NCI-H460 (cell line): Measurements from ENCODE around the gene TMSB10. TPM values are rescaled to one million over a fixed set of nuclear protein-coding genes. Genes with fewer than 3 reads are reported as not detected.
"Not testable (repeated sequence)": the region's sequence is repeated elsewhere in the genome, so short reads cannot be mapped to it uniquely, and the experiment has no call there.

Experiments
- DNase-seq: peaks from one replicate; pipeline ENCODE4 v3.0.0-alpha.2; 2016; ENCODE audit warnings: low read depth; ENCODE audit errors: extremely low read depth
- polyA plus RNA-seq: library from polyadenylated mRNA; depleted of rRNA; stranded (reverse); fragments of >200 nt; gene quantifications from 2 replicates; pipeline ENCODE4 v1.2.3, GENCODE V29; 2014; cell fraction: nucleus; rRNA removed
- total RNA-seq: library from RNA; depleted of rRNA; stranded (reverse); fragments of >200 nt; shearing (Covaris generic); gene quantifications from 2 replicates; pipeline ENCODE4 v1.2.3, GENCODE V29; 2014; rRNA removed

Gene TMSB10
- 6,173 and 7,110 TPM in 2 replicates for total RNA-seq
- polyA plus RNA-seq: 4,524 and 6,283 TPM in 2 replicates

- peak; percentile 90 for DNase-seq
Observed at GRCh38 chr2:84905181-84906107, at the start of gene TMSB10. TMSB10 (plus strand) TSS chr2:84905656.

- no peak for DNase-seq
Observed at GRCh38 chr2:84855731-84856130, 49.7 kb upstream of the TMSB10 start.

GRCh38 chr2:84856787-84857186 lies 48.7 kb upstream of the TMSB10 start:
- DNase-seq: no peak

- no peak for DNase-seq
Observed at GRCh38 chr2:84857566-84857965, 47.9 kb upstream of the TMSB10 start.

- no peak for DNase-seq
Observed at GRCh38 chr2:84858123-84858522, 47.3 kb upstream of the TMSB10 start.

DNA sequence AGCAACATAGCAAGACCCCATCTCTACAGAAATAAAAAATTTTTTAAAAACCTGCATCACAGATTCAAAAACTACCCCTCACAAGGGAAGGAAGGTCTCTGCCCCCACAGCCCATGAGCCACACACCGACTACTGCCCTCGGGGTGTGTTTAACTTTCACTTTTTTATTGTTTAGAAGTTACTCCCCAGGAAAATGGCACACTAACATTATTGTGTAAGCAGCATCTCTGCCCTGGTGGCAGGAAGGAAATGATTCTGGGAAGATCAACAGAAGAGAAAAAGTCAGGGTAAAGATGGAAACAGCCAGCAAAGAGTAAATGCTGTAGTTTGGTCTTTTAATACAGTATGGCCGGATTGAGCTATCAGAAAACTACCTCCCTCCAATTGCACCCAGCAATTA lies 46.5 kb upstream of the TMSB10 start:
- DNase-seq: no peak

DNA sequence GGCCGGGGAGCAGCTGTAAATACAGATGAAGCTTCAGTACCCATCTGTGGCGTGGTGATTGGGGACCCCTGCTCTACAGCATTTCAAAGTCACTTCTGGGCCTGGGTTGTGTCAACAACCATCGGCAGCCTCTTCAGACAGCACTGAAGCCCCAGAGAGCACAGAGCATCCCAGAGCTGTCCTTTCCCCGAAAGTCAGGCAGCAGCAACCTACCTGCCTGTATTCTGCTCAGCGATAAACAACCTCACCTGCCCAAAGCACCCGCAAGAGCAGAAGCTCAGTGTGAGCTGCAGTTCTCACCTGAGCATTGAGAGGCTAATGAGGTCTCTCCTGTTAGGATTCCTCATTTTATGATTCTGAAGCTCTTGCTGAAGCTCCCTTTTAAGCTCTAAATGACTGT lies 43.9 kb upstream of the TMSB10 start:
- DNase-seq: no peak

DNA sequence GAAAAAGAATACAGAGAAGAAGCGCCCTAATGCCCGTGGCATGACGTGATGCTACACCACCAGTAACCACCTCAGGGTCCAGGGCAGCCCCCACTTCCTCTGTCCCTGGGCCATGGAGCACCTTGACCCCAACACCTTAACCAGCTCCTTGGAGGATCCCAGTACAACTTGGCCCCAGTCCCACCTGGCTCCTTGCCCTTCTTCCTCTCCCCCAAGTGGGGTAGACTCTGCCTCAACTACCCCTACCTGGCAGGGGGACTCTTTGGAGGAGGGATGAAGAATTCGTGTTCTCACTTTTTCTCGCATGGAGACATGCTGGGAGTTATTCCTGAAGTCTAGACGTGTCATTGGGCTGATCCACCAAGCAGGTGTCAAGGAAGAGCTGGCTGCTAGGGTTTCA lies 43.5 kb upstream of the TMSB10 start:
- no peak for DNase-seq

DNA sequence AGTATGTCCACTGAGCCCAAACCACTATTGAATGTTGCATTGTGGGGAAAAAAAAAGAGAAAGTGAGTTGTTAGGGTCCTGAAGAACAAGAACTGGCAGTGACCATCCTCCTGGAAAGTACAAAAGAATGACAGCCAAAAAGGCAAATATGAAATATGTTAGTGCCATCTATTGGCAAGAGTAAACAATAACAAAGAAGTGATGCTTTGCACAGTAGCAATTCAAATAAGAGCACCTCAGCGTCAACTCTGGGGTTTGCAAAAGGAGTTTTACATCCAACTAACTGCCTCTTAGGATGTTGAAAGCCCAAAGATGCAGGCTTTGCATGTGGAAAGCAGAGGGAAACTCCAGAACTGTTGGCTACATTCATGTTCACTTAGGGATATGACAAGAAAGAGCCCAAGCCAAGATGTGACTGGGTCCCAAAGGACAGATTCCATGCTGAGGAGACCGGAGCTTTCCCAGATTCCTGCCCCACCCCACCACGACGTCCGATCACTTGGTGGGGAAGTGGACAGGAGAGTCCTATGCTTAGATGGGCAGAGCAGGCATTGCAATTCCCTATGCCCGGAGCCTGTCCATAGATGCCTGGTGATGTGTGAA lies 40.2 kb upstream of the TMSB10 start:
- peak; percentile 32 for DNase-seq

- no peak for DNase-seq
Observed at GRCh38 chr2:84866122-84866521, 39.3 kb upstream of the TMSB10 start.

DNA sequence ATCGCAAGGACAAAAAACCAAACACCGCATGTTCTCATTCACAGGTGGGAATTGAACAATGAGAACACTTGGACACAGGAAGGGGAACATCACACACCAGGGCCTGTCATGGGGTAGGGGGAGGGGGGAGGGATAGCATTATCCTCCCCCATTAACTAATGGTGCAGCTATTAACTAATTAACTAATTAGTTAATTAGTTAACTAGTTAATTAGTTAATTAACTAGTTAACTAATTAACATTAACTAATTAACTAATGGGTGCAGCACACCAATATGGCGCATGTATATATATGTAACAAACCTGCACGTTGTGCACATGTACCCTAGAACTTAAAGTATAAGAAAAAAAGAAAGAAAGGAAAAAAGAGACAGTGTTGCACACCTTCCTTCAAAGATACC lies 37.1 kb upstream of the TMSB10 start:
- not testable (repeated sequence) for DNase-seq

DNA sequence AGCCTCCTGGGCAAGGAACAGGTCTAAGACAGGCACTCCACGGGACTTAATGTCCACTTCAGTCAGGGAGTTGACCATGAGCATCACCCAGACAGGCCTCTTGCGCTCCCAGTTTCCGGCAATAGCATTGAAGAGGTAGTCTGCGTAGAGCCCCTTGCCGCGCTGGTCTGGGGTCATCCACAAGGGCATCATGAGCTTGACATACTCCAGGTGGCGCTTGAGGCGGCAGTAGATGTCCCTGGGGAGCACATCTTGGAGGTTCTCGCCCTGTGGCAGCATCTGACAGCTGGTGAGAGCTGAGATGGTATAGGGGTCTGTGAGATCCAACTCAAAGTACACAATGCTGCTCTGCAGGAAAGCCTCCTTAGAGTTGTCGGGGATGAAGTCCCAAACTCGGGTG lies 35.1 kb upstream of the TMSB10 start:
- no peak for DNase-seq

DNA sequence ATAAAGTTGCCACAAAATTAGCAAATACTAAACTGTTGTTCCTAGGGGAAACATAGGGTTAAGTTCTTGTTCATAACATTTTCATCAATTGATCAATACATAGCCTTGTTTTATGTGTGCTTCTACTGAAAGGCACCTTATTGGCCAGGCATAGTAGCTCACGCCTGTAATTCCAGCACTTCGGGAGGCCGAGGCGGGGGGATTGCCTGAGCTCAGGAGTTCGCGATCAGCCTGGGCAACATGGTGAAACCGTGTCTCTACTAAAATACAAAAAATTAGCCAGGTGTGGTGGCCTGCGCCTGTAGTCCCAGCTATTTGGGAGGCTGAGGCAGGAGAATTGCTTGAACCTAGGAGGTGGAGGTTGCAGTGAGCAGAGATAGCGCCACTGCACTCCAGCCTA lies 32.8 kb upstream of the TMSB10 start:
- not testable (repeated sequence) for DNase-seq

DNA sequence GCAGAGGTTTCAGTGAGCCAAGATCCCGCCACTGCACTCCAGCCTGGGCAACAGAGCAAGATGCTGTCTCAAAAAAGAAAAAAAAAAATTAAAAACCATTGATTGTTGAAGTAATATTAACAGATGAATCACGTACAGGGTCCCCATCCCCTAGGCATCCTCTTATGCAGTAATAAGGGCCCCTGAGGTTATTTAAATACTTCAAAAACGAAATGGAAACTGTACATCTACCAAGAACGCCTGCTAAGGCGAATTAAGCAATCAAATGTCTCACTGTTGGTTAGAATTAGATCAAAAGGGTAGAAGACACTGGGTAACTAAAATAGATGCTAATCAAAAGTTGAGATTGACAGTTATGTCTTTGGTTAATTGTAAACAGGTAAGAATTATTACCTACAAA lies 32.1 kb upstream of the TMSB10 start:
- DNase-seq: no peak

- DNase-seq: no peak
Observed at GRCh38 chr2:84874381-84875212, 30.9 kb upstream of the TMSB10 start.

GRCh38 chr2:84875213-84875560 lies 30.3 kb upstream of the TMSB10 start:
- DNase-seq: no peak

GRCh38 chr2:84875619-84876018 lies 29.8 kb upstream of the TMSB10 start:
- not testable (repeated sequence) for DNase-seq

DNA sequence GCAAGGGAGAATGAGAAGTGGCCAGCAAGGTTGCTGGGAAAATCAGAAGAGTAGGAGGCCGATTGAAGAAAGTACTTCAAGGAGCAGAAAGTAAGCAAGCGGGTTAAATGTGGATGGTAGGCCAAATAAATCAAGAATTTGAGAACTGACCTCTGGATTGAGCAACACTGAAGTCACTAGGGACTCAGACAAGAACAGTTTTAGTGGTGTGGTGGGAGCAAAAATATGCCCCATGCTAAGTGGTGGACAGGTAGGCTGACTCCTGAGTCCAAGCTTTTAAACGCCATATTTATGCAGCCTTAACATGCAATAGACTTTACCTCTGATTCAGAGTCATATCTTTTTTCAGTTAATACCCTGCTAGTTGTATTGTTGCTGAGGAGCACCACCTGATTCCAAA lies 29.1 kb upstream of the TMSB10 start:
- DNase-seq: no peak

- no peak for DNase-seq
Observed at GRCh38 chr2:84878459-84878858, 27.0 kb upstream of the TMSB10 start.

DNA sequence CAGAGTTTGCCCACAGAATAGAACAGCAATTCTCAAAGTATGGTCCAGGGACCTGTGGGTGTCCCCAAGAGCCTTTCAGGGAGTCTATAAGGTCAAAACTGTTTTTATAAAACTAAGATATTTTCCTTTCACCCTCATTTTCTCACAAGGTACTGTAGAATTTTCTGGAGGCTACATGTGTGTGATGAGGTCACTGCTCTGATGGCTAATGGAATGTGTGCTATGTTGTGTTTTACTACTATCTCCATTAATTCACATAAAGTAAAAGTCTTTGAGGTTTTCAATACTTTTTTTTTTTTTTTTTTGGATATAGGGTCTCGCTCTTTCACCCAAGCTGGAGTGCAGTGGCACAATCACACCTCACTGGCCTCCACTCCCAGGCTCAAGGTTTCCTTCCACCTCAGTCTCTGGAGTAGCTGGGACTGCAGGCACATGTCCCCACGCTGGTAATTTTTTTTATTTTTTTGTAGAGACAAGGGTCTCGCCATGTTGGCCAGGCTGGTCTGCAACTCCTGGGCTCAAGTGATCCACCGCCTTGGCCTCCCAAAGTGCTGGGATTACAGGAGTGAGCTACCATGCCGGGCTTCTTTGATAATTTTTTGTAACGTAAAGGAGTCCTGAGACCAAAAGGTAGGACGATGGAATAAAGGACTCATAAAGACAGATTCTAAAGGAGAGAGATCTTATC lies 26.4 kb upstream of the TMSB10 start:
- DNase-seq: no peak
